Measurements from ENCODE around the gene CALHM4.

Gene CALHM4

GRCh38 chr6:116543149-116543548 lies 10.4 kb upstream of the CALHM4 start:
- DNase-seq: no peak

GRCh38 chr6:116545651-116546050 lies 7.9 kb upstream of the CALHM4 start, which contains the start of gene TRAPPC3L:
TSS of gene TRAPPC3L (minus strand) at chr6:116545684. CDS start at chr6:116545514, 170 bp downstream.
- no peak for DNase-seq

GRCh38 chr6:116547358-116547757 lies 6.2 kb upstream of the CALHM4 start:
- no peak for DNase-seq

- no peak for DNase-seq
These were observed 2.8 kb upstream of the CALHM4 start for GRCh38 chr6:116550796-116551195.

- DNase-seq: no peak
These were observed 2.5 kb downstream of the CALHM4 start for GRCh38 chr6:116556065-116556464.

- DNase-seq: no peak
These were observed 3.4 kb downstream of the CALHM4 start for GRCh38 chr6:116556814-116557415.

- no peak for DNase-seq
These were observed 4.3 kb downstream of the CALHM4 start for GRCh38 chr6:116557893-116558292.

- no peak for DNase-seq
These were observed 6.6 kb downstream of the CALHM4 start for GRCh38 chr6:116560130-116560529.

GRCh38 chr6:116561377-116562018 lies 7.9 kb downstream of the CALHM4 start:
- peak; percentile 78 for DNase-seq

GRCh38 chr6:116562019-116562403 lies 8.5 kb downstream of the CALHM4 start:
- DNase-seq: no peak

GRCh38 chr6:116562614-116563013 lies 9.1 kb downstream of the CALHM4 start:
- no peak for DNase-seq

GRCh38 chr6:116563830-116564229 lies 10.3 kb downstream of the CALHM4 start:
- DNase-seq: no peak

- no peak for DNase-seq
These were observed 10.8 kb downstream of the CALHM4 start for GRCh38 chr6:116564311-116564710.

- peak; percentile 5 for DNase-seq
These were observed 11.6 kb downstream of the CALHM4 start for GRCh38 chr6:116564921-116565872.

GRCh38 chr6:116568111-116568510 lies 14.6 kb downstream of the CALHM4 start:
- DNase-seq: no peak

- DNase-seq: no peak
These were observed 15.5 kb downstream of the CALHM4 start for GRCh38 chr6:116568821-116569755.

- peak; percentile 99 for DNase-seq
These were observed 17.5 kb downstream of the CALHM4 start, which contains the start of gene RWDD1 for GRCh38 chr6:116570856-116571682. TSS of gene RWDD1 (plus strand) at chr6:116571504. CDS start at chr6:116571583, 79 bp downstream.

- DNase-seq: no peak
These were observed 18.1 kb downstream of the CALHM4 start for GRCh38 chr6:116571683-116572000.

GRCh38 chr6:116572162-116572561 lies 18.6 kb downstream of the CALHM4 start:
- peak; percentile 6 for DNase-seq

- no peak for DNase-seq
These were observed 21.7 kb downstream of the CALHM4 start for GRCh38 chr6:116575227-116575626.

GRCh38 chr6:116577486-116577885 lies 23.9 kb downstream of the CALHM4 start:
- no peak for DNase-seq

- no peak for DNase-seq
These were observed 24.8 kb downstream of the CALHM4 start for GRCh38 chr6:116578335-116578734.

Data from CD4-positive, alpha-beta T cell treated with Interleukin-17A for 1 hour (primary cell).